Activated CD8-positive, alpha-beta T cell treated with anti-CD3 and anti-CD28 coated beads for 36 hours (primary cell): ENCODE measurements around the gene ARRB1. TPM values are rescaled to one million over a fixed set of nuclear protein-coding genes. Genes with fewer than 3 reads are reported as not detected.

Experiments used
- ATAC-seq: fragments of 200-7000 bp; cut with Tn5 transposase; one replicate; pipeline ENCODE4 v1.10.0; 2021; ENCODE audit warnings: mild to moderate bottlenecking, moderate library complexity
- CTCF ChIA-PET: fragments of 350-600 bp; sonication (Branson Sonifier 250); formaldehyde crosslinking; loops from one replicate; lab custom pipeline; 2021; ENCODE audit warnings: antibody characterized with exemption; lab: Charles Lee
- POLR2A ChIA-PET: fragments of 350-600 bp; sonication (Branson Sonifier 250); formaldehyde crosslinking; loops from one replicate; lab custom pipeline; 2021; ENCODE audit warnings: antibody characterized with exemption; lab: Charles Lee
- DNase-seq: peaks from one replicate; pipeline ENCODE4 v3.0.0-alpha.2; 2020
- H3K27ac Mint-ChIP-seq: one replicate; pipeline ENCODE4 v1.8.0; 2021; ENCODE audit warnings: mild to moderate bottlenecking, mixed read lengths
- H3K27me3 Mint-ChIP-seq: one replicate; pipeline ENCODE4 v1.8.0; 2021; ENCODE audit warnings: mixed read lengths
- H3K36me3 Mint-ChIP-seq: one replicate; pipeline ENCODE4 v1.8.0; 2021; ENCODE audit warnings: low read depth, mixed read lengths
- H3K4me1 Mint-ChIP-seq: one replicate; pipeline ENCODE4 v1.8.0; 2021; ENCODE audit warnings: low read depth, mixed read lengths
- H3K4me3 Mint-ChIP-seq: one replicate; pipeline ENCODE4 v1.8.0; 2021; ENCODE audit warnings: mild to moderate bottlenecking, moderate library complexity, mixed read lengths
- H3K9me3 Mint-ChIP-seq: one replicate; pipeline ENCODE4 v1.8.0; 2021; ENCODE audit warnings: mixed read lengths
- intact Hi-C: fragments of 100-400 bp; cut with micrococcal nuclease; formaldehyde crosslinking; loops from one replicate; pipeline ENCODE4 v1.10.0; 2022
- total RNA-seq, 2 experiments: library from RNA; stranded (reverse); gene quantifications; one replicate each; pipeline ENCODE4 v1.2.3, GENCODE V29; 2021
- TF ChIP-seq, protein P1 (sequence below): fragments of 200-600 bp; IDR thresholded peaks from one replicate; pipeline ENCODE4 v1.8.0; 2022; ENCODE audit warnings: antibody characterized with exemption, mild to moderate bottlenecking

The ARRB1 gene
- total RNA-seq, 2 experiments from 2014 or later, result 16.2 to 18.8 TPM

GRCh38 chr11:75345455-75346160 lies 5.9 kb downstream of the ARRB1 start:
- ChIA-PET CTCF (interaction anchor here (0.8 to 1.6 kb wide), 4 partner anchors 10 to 43 kb away, joined by 3 to 8 read pairs (median 4); no protein-coding TSS in a partner anchor), POLR2A (interaction anchor here (0.7 to 1.4 kb wide), 2 partner anchors 62 to 90 kb away, joined by 3 to 4 read pairs; no protein-coding TSS in a partner anchor)
- intact Hi-C loops, result no loop called here
- ATAC-seq (no peak), DNase-seq (no peak)
- TF ChIP-seq, protein P1, sequence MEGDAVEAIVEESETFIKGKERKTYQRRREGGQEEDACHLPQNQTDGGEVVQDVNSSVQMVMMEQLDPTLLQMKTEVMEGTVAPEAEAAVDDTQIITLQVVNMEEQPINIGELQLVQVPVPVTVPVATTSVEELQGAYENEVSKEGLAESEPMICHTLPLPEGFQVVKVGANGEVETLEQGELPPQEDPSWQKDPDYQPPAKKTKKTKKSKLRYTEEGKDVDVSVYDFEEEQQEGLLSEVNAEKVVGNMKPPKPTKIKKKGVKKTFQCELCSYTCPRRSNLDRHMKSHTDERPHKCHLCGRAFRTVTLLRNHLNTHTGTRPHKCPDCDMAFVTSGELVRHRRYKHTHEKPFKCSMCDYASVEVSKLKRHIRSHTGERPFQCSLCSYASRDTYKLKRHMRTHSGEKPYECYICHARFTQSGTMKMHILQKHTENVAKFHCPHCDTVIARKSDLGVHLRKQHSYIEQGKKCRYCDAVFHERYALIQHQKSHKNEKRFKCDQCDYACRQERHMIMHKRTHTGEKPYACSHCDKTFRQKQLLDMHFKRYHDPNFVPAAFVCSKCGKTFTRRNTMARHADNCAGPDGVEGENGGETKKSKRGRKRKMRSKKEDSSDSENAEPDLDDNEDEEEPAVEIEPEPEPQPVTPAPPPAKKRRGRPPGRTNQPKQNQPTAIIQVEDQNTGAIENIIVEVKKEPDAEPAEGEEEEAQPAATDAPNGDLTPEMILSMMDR, result no peak
- Mint-ChIP-seq H3K36me3 (no peaks in the 10 kb centered on the region), H3K27me3 (no peaks in the 10 kb centered on the region), H3K9me3 (no peaks in the 10 kb centered on the region), H3K27ac (peak overlapping the region; percentile 21), H3K4me3 (no peak overlapping the region), H3K4me1 (peaks cover 92% of the 10 kb centered on the region)

DNA sequence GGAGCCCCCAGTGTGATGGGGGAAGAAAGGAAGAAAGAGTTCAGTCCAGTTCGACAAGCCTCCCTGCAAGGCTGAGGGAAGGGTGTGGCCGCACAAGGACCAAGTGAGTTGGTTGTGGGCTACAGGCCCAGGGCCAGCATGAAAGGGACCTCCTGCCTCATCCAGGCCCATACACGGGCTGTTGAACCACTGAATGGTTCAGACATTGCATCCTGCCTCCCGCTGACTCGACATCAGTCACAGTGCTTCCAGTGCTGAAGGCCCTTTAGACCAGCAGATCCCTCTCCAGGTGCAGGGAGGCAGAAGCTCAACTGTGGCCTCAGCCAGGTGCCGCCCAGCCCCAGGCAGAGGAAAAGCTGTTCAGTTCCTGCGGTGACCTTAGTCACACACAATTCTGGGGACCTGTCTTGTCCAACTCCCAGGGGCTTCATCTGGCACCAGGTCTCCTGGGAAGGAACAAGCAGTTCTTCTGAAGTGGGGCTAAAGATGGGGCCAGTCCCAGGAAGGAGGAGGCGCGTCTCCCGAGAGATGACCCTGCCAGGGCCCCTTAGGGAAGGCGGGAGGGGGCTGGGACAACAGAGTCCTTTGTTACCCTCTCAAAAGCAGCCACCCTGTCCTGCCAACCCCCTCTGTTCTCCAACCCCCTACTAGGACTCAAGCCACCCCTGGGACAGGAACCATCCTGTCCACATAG lies 6.6 kb downstream of the ARRB1 start:
- ChIA-PET CTCF (no interaction called here), POLR2A (interaction anchor here (1.4 kb wide), 1 partner anchor 63 kb away, joined by 3 read pairs; no protein-coding TSS in a partner anchor)
- H3K36me3 Mint-ChIP-seq, result no peaks in the 10 kb centered on the region
- no peak for DNase-seq
- no peak overlapping the region for H3K4me3 Mint-ChIP-seq
- TF ChIP-seq, protein P1, result no peak
- intact Hi-C loops, result no loop called here
- no peak for ATAC-seq
- H3K27ac Mint-ChIP-seq, result no peak overlapping the region
- no peaks in the 10 kb centered on the region for H3K27me3 Mint-ChIP-seq
- H3K4me1 Mint-ChIP-seq, result peaks cover 94% of the 10 kb centered on the region
- H3K9me3 Mint-ChIP-seq, result no peaks in the 10 kb centered on the region

GRCh38 chr11:75344186-75344585 lies 7.3 kb downstream of the ARRB1 start:
- ATAC-seq (no peak), DNase-seq (no peak)
- Mint-ChIP-seq H3K27ac (no peak overlapping the region), H3K27me3 (no peaks in the 10 kb centered on the region), H3K4me3 (no peak overlapping the region), H3K4me1 (peaks cover 97% of the 10 kb centered on the region), H3K36me3 (no peaks in the 10 kb centered on the region), H3K9me3 (no peaks in the 10 kb centered on the region)
- CTCF ChIA-PET, result no interaction called here
- POLR2A ChIA-PET, result no interaction called here
- intact Hi-C loops, result no loop called here
- TF ChIP-seq, protein P1, result no peak

- intact Hi-C loops, result no loop called here
- ChIA-PET POLR2A (interaction anchor here (6.0 kb wide), 1 partner anchor 8 kb away, joined by 47 read pairs; the partner anchor contains the start of gene ARRB1), CTCF (interaction anchor here (1.1 to 1.8 kb wide), 4 partner anchors 8 to 63 kb away, joined by 4 to 5 read pairs (median 4); partner anchors contain the start of gene ARRB1)
- DNase-seq (no peak), ATAC-seq (no peak)
- Mint-ChIP-seq H3K4me1 (peaks cover 97% of the 10 kb centered on the region), H3K36me3 (no peaks in the 10 kb centered on the region), H3K27ac (peak overlapping the region; percentile 6), H3K9me3 (no peaks in the 10 kb centered on the region), H3K27me3 (no peaks in the 10 kb centered on the region), H3K4me3 (no peak overlapping the region)
- TF ChIP-seq, protein P1, result no peak
Observed at GRCh38 chr11:75342966-75343870, 8.2 kb downstream of the ARRB1 start.
